Mesodermal cell (in vitro differentiated cells): ENCODE data around the gene BCDIN3D.

Experiments used
- H3K27ac ChIP-seq: 2 replicates; pipeline ENCODE4 v1.7.0; 2013; ENCODE audit warnings: mild to moderate bottlenecking, low read depth, low read length, moderate library complexity; ENCODE audit not compliant: severe bottlenecking
- H3K36me3 ChIP-seq: 2 replicates; pipeline ENCODE4 v1.7.1; 2013; ENCODE audit warnings: mild to moderate bottlenecking, low read length, moderate library complexity; ENCODE audit not compliant: control insufficient read depth, insufficient read depth
- H3K4me1 ChIP-seq: one replicate; pipeline ENCODE4 v1.7.1; 2013; ENCODE audit warnings: mild to moderate bottlenecking, low read length; ENCODE audit not compliant: insufficient read depth, control insufficient read depth, poor library complexity, severe bottlenecking
- H3K4me3 ChIP-seq: 2 replicates; pipeline ENCODE4 v1.7.0; 2013; ENCODE audit warnings: low read length, control low read depth, mild to moderate bottlenecking; ENCODE audit not compliant: insufficient read depth, poor library complexity, severe bottlenecking; ENCODE audit errors: extremely low read depth
- H3K9me3 ChIP-seq: 2 replicates; pipeline ENCODE4 v1.7.1; 2013; ENCODE audit warnings: mild to moderate bottlenecking, low read length, moderate library complexity; ENCODE audit not compliant: control insufficient read depth
- WGBS, 2 experiments: methylation state at CpG; one replicate each; pipeline ENCODE4 v1.1.5; 2013; ENCODE audit warnings: missing lambda C conversion rate in 2 of 2; ENCODE audit not compliant: insufficient coverage in 2 of 2; 5-methylcytosine and 5-hydroxymethylcytosine counted together

BCDIN3D gene

DNA sequence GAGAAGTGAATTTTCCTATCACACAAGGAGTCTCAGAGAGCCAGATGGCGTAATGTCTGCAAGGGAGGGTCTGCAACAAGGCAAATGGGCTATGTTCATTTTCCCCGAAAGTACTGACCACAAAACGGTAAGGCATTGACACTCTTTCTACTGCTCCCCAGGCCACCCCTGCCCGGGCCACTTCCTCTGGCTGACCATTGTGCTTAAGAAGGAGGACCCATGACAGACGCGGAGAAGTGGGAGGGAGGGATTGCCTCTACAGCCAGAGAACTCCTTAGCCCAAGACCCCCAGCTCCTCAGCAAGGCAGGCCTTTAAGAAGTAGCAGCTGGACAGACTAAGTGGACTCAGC lies 15.9 kb downstream of the BCDIN3D start:
- H3K27ac ChIP-seq: peak overlapping the region; percentile 89
- H3K36me3 ChIP-seq: peaks cover 34% of the 10 kb centered on the region
- H3K9me3 ChIP-seq: no peaks in the 10 kb centered on the region
- whole genome bisulfite sequencing, 2 experiments: 55% methylated on average over 6 of the region's 6 CpGs; no CpG with 5 or more reads in 1 of the 2 experiments
- peaks cover 25% of the 10 kb centered on the region for H3K4me1 ChIP-seq
- peak overlapping the region; percentile 70 for H3K4me3 ChIP-seq

DNA sequence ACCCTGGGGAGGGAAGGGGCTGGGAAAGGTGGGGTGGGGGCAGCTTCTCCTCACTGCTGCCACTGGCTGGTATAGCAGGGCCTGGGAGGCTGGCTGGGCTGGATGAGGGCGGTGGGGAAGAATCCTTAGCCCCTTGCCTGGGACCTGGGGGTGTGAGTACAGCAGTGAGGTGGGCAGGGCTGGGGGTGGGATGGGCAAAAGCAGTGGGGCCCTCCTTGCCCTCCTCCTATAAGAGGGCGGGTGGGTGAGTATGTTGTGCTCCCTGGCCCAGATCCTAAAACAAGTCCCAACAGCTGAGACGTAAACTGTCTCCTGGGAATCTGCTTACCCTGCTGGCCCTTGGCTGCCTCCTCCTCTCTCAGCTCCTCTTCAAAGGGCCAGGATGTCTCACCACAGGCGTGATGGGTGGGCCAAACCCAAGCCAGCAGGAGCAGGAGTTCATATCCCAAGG lies 16.9 kb downstream of the BCDIN3D start:
- H3K4me3 ChIP-seq: peak overlapping the region; percentile 70
- peaks cover 42% of the 10 kb centered on the region for H3K36me3 ChIP-seq
- no peak overlapping the region for H3K27ac ChIP-seq
- no CpG with 5 or more reads among the region's 4 CpGs for WGBS, 2 experiments
- no peaks in the 10 kb centered on the region for H3K9me3 ChIP-seq
- H3K4me1 ChIP-seq: peaks cover 35% of the 10 kb centered on the region

DNA sequence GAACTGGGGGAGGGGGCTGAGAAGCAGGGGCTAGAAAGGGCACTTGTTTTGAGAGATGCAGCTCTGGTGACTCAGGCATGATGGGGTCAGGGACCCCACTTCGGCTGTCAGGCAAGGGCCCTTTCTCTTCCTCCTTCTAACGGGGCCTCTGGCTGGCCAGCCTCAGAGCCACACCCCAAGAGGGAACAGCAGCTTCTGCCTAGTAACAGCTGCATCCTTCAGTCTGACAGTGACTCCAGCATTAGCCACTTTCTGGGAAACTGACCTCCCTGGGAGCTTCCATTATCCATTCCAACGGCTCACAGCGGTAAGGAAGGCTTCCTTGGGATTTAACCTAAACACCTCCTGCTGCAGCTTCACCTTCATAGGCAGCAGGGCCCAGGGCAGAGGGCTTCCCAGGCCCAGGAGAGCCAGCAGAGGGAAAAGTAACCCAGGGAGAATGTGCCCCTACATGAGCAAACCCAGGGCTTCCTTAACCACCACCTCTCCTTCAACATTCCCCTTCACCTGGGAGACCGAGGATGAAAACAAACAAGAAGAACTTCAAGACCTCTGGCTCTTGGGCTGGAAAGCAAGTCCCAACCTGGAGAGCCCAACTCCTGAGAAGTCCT lies 17.4 kb downstream of the BCDIN3D start:
- Histone ChIP-seq H3K27ac (peak overlapping the region; percentile 6), H3K4me1 (peaks cover 40% of the 10 kb centered on the region), H3K9me3 (no peaks in the 10 kb centered on the region), H3K4me3 (no peak overlapping the region), H3K36me3 (peaks cover 42% of the 10 kb centered on the region)
- WGBS, 2 experiments: 40 to 48% methylated on average over 1 to 4 of the region's 5 CpGs

DNA sequence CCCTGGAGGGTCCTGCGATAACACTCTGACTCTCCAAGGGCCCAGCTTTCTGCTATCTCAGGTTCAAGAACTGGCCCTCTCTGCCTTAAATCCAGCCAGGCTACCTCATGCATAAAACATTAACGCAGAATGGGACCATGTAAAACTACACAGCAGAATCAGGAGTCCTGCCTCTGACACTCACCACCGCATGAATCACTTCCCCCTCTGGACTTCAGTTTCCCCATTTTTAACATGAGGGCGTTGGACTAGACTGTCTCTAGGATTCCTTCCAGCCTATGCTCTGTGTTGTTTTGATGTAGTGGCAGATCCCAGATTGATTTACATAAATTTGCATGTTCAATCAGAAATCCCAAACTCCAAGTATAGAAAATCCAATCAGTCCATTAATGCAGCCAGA lies 18.0 kb downstream of the BCDIN3D start:
- Histone ChIP-seq H3K27ac (peak overlapping the region; percentile 6), H3K4me1 (peaks cover 40% of the 10 kb centered on the region), H3K36me3 (peaks cover 44% of the 10 kb centered on the region), H3K9me3 (no peaks in the 10 kb centered on the region), H3K4me3 (no peak overlapping the region)
- WGBS, 2 experiments: 83 to 100% methylated on average over 2 of the region's 4 CpGs

DNA sequence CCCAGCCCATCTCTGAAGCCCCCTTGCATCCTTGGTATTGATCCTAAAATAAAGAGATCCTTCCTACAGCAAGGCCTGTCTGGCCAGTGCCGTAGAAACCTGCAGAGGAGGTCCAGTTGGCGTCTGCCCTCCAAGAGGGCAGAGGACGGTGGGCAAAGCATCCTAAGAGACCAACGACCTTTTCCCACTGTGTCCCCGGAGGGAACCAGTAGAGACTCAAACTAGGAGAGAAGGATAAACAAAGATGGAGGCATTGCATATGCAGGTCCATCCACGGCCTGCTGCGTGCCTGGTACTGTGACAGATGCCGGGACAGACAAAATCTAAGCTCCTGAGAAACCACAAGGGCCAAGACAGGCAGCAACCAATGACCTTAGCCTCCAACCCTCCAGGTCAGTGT lies 18.5 kb downstream of the BCDIN3D start:
- H3K4me1 ChIP-seq: peaks cover 40% of the 10 kb centered on the region
- H3K36me3 ChIP-seq: peaks cover 48% of the 10 kb centered on the region
- 85 to 96% methylated on average over 8 of the region's 8 CpGs for WGBS, 2 experiments
- no peak overlapping the region for H3K4me3 ChIP-seq
- no peaks in the 10 kb centered on the region for H3K9me3 ChIP-seq
- H3K27ac ChIP-seq: no peak overlapping the region

DNA sequence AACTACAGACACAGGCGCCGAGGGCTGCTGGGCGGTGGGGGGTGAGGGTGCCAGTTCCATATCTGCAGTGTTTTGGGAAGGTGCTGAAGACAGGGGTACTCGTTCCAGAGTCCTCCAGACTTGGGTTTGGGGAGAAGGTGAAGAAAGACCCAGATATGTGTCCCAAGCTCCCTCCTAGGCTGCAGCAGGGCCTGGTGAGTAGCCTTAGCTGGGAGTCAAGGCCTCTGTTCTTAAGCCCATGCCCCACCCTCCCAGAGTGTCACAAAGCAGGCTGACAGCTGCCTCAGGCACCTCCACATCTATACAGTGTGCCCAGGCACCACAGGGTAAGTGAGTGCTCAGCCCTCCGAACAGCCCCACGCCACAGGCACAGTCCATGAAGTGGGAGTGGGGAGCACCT lies 19.0 kb downstream of the BCDIN3D start:
- Histone ChIP-seq H3K9me3 (no peaks in the 10 kb centered on the region), H3K4me3 (no peak overlapping the region), H3K4me1 (peaks cover 35% of the 10 kb centered on the region), H3K36me3 (peaks cover 52% of the 10 kb centered on the region), H3K27ac (no peak overlapping the region)
- WGBS, 2 experiments: 96 to 100% methylated on average over 3 to 5 of the region's 6 CpGs

DNA sequence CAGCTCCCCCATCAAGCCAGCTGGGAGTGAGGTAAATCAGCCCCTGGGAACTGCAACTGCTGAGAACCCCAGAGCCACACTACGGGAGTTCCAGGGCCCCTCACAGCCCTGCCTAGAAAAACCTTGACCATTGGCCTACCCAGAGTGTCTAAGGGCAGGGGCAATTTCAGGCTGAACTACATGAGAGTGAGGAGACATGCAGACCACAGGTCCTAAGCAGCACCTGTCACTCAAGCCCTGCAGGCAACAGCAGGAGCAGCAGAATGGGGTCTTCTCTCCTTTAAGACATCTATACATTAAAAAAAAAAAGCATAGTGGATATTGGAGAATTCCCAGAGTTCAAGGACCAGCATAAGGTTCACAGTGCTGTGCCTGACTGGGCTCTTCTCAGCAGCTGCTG lies 19.6 kb downstream of the BCDIN3D start:
- H3K4me3 ChIP-seq: no peak overlapping the region
- peaks cover 35% of the 10 kb centered on the region for H3K4me1 ChIP-seq
- H3K9me3 ChIP-seq: no peaks in the 10 kb centered on the region
- H3K36me3 ChIP-seq: peaks cover 56% of the 10 kb centered on the region
- WGBS, 2 experiments: 83 to 85% methylated on average over 1 of the region's 1 CpG
- H3K27ac ChIP-seq: no peak overlapping the region

DNA sequence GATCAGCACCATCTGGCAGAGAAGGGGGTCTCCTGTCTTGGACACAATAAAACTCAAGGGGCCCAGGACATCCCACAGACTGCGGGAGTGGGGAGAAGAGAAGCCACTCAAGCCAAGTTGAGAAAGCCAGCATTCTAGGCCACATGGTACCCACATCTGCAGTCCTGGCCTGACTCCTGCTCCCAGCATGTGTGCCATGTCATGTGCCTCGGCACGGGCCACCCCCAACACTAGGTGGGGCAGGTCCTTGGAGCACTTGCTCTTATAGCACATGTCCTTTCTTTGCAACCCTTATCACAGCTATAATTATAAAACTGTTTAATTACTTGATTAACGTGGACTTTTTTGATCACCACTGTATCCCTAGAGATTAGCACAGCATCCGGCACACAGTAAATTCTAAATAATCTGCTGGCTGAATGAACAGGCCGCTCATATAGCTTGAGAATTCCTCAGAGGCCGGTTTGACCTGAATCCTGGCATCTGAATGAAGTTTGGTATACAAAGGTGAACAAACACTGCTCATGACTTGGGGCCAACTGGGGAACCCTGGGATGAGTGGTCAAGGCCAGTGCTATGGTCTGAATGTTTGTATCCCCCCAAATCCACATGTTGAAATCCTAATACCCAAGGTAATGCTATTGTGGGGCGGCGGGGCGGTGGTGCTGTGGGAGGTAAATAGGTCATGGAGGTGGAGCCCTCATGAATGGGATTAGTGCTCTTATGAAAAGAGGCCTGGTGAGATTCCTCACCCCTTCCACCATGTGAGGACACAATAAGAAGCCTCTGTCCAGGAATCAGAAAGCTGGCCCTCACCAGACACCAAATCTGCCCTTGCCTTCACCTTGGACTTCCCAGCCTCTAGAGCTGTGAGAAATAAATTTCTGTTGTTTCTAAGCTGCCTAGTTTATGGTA lies 21.3 kb downstream of the BCDIN3D start:
- H3K36me3 ChIP-seq: peaks cover 59% of the 10 kb centered on the region
- WGBS, 2 experiments: 95 to 100% methylated on average over 5 to 7 of the region's 10 CpGs
- peaks cover 34% of the 10 kb centered on the region for H3K4me1 ChIP-seq
- H3K9me3 ChIP-seq: no peaks in the 10 kb centered on the region
- no peak overlapping the region for H3K27ac ChIP-seq
- no peak overlapping the region for H3K4me3 ChIP-seq

DNA sequence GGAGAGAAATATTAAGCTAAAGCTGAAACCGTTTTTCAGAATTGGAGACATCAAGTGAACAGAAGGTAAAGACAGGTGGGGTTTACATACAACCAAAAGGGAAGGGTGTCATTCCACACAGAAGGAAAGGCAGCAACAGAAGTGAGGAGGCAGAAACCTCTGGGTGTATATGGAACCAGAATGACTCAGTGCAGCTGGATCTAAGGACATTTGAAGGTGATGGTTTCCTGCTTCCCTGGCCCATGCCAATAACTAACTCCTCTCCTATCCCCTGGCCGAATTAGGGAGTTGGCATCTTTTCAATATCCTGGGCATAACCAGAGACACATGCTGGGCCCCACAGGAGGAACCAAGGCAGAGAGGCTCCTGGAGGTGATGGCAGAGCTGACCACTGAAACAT lies 23.1 kb downstream of the BCDIN3D start:
- Histone ChIP-seq H3K9me3 (no peaks in the 10 kb centered on the region), H3K4me3 (no peak overlapping the region), H3K36me3 (peaks cover 67% of the 10 kb centered on the region), H3K27ac (no peak overlapping the region), H3K4me1 (peaks cover 17% of the 10 kb centered on the region)
- 87 to 92% methylated on average over 1 to 2 of the region's 2 CpGs for WGBS, 2 experiments

DNA sequence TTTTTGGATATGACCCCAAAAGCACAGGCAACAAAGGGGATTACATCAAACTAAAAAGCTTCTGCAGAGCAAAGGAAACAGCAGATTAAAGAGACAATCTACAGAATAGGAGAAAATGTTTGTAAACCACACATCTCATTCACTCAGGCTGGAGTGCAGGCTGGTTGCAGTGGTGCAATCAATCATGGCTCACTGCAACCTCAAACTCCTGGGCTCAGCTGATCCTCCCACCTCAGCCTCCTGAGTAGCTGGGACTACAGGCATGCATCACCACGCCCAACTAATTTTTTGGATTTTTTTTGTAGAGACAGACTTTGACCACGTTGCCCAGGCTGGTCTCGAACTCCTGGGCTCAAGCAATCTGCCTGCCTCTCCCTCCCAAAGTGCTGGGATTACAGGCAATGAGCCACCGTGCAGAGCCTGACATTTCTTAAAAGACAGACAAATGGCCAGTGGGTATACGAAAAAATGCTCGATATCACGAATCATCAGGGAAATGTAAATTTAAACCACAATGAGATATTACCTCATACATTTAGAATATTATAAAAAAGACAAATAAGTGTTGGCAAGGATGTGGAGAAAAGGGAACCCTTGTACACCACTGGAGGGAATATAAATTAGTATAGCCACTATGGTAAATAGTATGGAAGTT lies 24.5 kb downstream of the BCDIN3D start:
- Histone ChIP-seq H3K9me3 (no peaks in the 10 kb centered on the region), H3K36me3 (peaks cover 67% of the 10 kb centered on the region), H3K4me1 (peaks cover 16% of the 10 kb centered on the region), H3K4me3 (no peak overlapping the region), H3K27ac (no peak overlapping the region)
- 93 to 95% methylated on average over 4 of the region's 7 CpGs for WGBS, 2 experiments
